GM12878 (cell line): ENCODE measurements around the gene GDF15.

ENCODE experiments used
- EZH2 ChIP-seq: IDR thresholded peaks from 2 replicates; pipeline ENCODE4 v1.6.1; 2012; ENCODE audit warnings: low read depth, mild to moderate bottlenecking, control low read depth, inconsistent platforms, low read length, borderline replicate concordance; ENCODE audit not compliant: control insufficient read depth
- KDM1A ChIP-seq: fragments of 200-600 bp; sonication (generic); IDR thresholded peaks from 2 replicates; pipeline ENCODE4 v1.6.1; 2016; ENCODE audit warnings: borderline replicate concordance
- MYC ChIP-seq: IDR thresholded peaks from 2 replicates; pipeline ENCODE4 v1.6.1; 2011; ENCODE audit warnings: mild to moderate bottlenecking, low read length, moderate library complexity, inconsistent platforms; ENCODE audit not compliant: insufficient read depth, insufficient replicate concordance, insufficient read length, severe bottlenecking
- RAD51 ChIP-seq: fragments of 450-650 bp; IDR thresholded peaks from 2 replicates; pipeline ENCODE4 v1.6.1; 2016; ENCODE audit warnings: moderate library complexity, mild to moderate bottlenecking, inconsistent platforms
- RFX5 ChIP-seq: IDR thresholded peaks from 2 replicates; pipeline ENCODE4 v1.6.1; 2011; ENCODE audit warnings: low read depth, low read length, improper control_type of control experiment
- SIN3A ChIP-seq: IDR thresholded peaks from 2 replicates; pipeline ENCODE4 v1.6.1; 2012; ENCODE audit warnings: low read depth, low read length, improper control_type of control experiment
- TF ChIP-seq, protein P1 (sequence below): IDR thresholded peaks from 2 replicates; pipeline ENCODE4 v1.6.1; 2011; ENCODE audit warnings: low read depth, low read length, improper control_type of control experiment, borderline replicate concordance
- TF ChIP-seq, protein P2 (sequence below): IDR thresholded peaks from 2 replicates; pipeline ENCODE4 v1.6.1; 2012; ENCODE audit warnings: low read depth, low read length, improper control_type of control experiment

DNA sequence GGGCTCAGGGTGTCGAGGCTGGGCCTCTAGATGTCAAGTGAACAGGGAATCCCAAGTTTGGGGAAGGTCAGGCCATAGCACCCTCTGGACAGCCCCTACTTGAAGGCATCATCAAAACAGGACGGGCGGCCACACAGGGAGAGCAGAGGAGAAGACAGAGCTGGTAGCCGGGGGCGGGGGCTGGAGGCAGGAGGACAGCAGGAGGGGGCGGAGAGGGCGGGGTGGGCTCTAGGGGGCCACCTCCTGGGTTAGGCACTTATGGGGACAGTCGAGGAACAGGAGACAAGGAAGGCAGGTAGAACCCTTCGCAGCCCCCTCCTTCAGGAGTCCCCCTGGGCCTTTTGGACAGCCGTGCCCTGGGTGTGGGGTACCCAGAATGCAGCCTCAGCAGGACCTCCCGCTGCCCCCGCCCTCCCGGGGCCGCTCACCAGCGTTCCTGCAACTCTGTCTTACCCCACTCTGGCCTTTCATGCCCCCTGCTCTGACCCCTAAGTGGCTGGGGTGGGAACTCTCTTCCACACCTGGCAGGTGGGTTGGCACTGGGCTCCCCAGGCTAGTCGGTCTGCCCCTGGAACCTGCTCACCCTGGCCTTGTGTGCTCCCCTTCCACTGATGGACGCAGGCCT lies 39.0 kb downstream of the GDF15 start:
- TF ChIP-seq, protein P1, sequence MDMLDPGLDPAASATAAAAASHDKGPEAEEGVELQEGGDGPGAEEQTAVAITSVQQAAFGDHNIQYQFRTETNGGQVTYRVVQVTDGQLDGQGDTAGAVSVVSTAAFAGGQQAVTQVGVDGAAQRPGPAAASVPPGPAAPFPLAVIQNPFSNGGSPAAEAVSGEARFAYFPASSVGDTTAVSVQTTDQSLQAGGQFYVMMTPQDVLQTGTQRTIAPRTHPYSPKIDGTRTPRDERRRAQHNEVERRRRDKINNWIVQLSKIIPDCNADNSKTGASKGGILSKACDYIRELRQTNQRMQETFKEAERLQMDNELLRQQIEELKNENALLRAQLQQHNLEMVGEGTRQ, result no peak
- no peak for TF ChIP-seq RAD51
- no peak for TF ChIP-seq KDM1A
- TF ChIP-seq SIN3A, result no peak
- TF ChIP-seq, protein P2, sequence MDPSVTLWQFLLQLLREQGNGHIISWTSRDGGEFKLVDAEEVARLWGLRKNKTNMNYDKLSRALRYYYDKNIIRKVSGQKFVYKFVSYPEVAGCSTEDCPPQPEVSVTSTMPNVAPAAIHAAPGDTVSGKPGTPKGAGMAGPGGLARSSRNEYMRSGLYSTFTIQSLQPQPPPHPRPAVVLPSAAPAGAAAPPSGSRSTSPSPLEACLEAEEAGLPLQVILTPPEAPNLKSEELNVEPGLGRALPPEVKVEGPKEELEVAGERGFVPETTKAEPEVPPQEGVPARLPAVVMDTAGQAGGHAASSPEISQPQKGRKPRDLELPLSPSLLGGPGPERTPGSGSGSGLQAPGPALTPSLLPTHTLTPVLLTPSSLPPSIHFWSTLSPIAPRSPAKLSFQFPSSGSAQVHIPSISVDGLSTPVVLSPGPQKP, result no peak
- TF ChIP-seq EZH2, result no peak
- no peak for TF ChIP-seq RFX5
- no peak for TF ChIP-seq MYC
